D721Med (cell line): ENCODE results near the gene GUCY2D.

Experiments used
- DNase-seq: peaks from one replicate; pipeline ENCODE4 v3.0.0; 2011; ENCODE audit warnings: low spot score; ENCODE audit not compliant: insufficient read length
- FAIRE-seq: peaks from 2 replicates; lab custom pipeline; 2011; peaks lifted over from hg19 to GRCh38; lab: Jason Lieb, UNC
- TF ChIP-seq, protein P1 (sequence below): IDR thresholded peaks from 2 replicates; pipeline ENCODE4 v1.5.1; 2012; ENCODE audit warnings: mild to moderate bottlenecking, control low read depth; ENCODE audit not compliant: insufficient read depth; ENCODE audit errors: missing control alignments

Gene GUCY2D

DNA sequence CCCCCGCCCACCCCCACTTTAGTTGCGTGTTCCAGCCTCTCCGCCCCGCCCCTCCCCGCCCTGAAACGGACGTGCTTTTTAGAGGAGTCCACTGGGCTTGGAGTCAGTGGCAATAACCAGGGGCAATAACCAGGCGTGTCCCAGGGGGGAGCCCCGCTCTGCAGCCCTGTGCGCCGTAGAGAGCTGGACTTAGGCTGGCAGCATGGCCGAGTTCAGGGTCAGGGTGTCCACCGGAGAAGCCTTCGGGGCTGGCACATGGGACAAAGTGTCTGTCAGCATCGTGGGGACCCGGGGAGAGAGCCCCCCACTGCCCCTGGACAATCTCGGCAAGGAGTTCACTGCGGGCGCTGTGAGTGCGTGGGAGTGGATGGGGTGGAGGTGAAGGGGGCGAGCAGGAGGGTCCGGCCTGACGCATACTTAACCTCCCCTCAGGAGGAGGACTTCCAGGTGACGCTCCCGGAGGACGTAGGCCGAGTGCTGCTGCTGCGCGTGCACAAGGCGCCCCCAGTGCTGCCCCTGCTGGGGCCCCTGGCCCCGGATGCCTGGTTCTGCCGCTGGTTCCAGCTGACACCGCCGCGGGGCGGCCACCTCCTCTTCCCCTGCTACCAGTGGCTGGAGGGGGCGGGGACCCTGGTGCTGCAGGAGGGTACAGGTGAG, 36.7 kb downstream of the GUCY2D start, which contains the start of gene ALOX15B:
Gene ALOX15B, plus strand, starts transcription at position 106 of the 657 bp plus-strand sequence. Its CDS starts 97 bp downstream, at position 203.
- FAIRE-seq (no peak), DNase-seq (no peak)
- TF ChIP-seq, protein P1, sequence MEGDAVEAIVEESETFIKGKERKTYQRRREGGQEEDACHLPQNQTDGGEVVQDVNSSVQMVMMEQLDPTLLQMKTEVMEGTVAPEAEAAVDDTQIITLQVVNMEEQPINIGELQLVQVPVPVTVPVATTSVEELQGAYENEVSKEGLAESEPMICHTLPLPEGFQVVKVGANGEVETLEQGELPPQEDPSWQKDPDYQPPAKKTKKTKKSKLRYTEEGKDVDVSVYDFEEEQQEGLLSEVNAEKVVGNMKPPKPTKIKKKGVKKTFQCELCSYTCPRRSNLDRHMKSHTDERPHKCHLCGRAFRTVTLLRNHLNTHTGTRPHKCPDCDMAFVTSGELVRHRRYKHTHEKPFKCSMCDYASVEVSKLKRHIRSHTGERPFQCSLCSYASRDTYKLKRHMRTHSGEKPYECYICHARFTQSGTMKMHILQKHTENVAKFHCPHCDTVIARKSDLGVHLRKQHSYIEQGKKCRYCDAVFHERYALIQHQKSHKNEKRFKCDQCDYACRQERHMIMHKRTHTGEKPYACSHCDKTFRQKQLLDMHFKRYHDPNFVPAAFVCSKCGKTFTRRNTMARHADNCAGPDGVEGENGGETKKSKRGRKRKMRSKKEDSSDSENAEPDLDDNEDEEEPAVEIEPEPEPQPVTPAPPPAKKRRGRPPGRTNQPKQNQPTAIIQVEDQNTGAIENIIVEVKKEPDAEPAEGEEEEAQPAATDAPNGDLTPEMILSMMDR: no peak

DNA sequence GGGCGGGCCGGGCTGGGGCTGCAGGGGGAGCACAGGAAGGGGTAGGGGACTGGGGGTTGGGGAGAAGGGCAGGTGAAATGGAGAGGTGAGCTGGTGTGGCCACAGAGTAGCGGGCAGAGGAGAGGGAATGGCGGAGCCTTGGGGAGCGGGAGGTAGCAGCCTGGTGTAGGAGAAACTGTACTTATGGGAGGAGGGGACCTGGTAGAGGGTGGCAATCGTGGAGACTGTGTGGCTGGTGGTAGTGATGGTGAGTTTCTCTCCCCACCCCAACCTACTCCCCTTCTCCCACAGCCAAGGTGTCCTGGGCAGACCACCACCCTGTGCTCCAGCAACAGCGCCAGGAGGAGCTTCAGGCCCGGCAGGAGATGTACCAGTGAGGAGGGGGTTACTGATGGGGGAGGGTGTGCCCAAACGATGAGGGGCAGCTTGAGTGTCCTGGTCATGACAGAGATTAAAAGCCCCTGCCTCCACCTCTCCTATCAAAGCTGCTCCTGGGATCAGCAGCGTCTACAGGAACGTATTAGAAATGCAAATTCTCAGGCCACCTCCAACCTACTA, 37.3 kb downstream of the GUCY2D start:
- DNase-seq: no peak
- no peak for FAIRE-seq
- TF ChIP-seq, protein P1: no peak

DNA sequence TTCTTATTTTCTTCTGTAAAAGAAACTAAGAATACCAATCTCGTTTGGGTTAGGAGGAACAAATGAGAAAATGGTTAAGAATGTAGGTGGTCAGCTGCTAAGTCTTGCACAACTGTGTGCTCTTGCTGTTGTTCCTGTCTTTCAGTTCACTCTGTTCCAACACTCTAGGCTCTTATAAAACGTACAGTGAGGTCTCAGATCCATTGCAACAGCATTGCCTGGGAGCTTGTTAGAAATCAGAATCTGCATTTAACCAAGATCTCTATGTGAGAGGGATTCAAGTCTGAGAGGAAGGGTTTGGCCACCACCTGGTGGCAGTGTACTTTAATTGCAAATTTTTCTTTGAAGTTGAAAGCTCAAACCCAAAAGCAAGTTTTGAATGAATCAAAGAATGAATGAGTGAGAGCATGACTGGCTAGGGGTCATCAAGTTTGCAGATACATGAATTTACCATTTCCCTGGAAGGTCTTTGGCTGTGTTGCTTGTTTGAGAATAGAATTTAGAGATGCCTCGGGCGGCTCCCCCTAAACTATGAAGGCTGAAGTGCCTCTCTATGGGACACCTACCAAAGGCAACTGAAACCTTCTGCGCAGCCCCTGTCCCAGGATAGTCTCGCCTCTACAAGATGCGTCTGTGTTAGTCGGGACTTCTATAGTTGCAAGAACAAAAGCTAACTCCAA, 39.0 kb downstream of the GUCY2D start:
- TF ChIP-seq, protein P1: peak; percentile 53
- peak; percentile 58 for DNase-seq
- FAIRE-seq: peak; percentile 70

DNA sequence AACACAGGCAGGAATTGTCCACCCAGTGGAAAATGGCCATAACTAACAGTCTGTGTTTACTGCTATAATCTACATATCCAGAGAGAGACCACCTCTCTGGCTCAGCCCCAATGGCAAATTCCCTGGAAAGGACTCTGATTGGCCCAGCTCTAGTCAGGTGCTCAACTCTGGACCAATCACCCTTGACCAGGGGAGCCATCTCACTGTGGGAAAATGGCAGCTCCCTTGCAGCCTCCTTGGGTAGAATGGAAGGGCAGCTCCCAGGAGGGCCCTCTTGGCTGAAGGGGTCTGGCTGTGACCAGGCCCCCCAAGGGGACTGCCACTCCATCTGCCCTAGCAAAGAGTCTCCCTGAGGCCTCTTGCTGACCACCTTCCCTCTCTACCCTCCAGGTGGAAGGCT, 39.6 kb downstream of the GUCY2D start:
- TF ChIP-seq, protein P1: no peak
- no peak for DNase-seq
- FAIRE-seq: no peak

DNA sequence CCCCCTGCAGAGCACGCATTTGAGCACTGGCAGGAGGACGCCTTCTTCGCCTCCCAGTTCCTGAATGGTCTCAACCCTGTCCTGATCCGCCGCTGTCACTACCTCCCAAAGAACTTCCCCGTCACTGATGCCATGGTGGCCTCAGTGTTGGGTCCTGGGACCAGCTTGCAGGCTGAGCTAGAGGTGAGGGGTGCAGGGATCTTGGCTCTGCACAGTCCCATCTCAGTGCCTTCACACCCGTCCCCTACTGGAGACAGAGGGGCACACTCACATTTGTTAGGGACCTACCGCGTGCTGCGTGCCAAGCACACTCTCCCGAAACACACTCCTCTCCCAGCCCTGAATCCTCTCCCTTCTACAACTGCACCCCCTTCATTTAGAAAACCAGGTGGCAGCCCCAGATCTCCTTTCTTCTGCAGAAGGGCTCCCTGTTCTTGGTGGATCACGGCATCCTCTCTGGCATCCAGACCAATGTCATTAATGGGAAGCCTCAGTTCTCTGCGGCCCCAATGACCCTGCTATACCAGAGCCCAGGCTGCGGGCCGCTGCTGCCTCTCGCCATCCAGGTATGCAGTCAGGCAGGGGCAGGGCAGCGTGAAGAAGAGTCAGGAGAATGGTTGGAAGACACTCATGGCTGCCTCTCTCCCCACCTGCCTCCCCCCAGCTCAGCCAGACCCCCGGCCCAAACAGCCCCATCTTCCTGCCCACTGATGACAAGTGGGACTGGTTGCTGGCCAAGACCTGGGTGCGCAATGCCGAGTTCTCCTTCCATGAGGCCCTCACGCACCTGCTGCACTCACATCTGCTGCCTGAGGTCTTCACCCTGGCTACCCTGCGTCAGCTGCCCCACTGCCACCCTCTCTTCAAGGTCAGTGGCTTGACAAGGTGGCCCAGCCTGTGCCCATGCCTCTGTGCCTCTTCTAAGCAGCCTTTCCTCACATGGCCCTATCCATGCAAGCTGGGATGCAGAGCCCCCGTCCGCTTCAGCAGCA, 42.7 kb downstream of the GUCY2D start:
- TF ChIP-seq, protein P1: no peak
- FAIRE-seq (no peak), DNase-seq (no peak)

DNA sequence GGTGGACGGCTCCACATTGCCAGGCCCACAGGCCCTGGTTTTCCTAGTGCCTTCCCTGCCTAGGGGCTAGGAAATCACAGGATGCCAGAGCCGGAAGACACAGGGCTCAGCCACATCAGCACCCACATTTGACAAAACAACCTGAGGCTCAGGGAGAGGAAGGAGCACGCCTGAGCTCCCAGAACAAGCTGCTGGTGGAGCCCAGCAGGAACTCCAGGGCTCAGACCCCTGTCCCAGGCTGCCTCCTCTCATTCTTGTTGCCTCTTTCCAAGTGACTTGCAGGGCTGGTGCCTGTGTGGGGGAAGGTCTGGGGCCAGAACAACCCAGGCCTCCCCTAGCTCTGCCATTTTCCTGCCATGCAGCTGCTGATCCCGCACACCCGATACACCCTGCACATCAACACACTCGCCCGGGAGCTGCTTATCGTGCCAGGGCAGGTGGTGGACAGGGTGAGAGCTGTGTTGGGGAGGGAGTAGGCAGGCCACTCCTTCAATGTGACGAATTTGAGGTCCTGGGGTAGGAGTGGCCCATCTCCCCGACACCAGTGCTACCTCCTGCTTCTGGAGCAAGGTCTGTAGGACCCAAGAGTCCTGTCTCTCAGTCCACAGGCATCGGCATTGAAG, 44.0 kb downstream of the GUCY2D start:
- DNase-seq (no peak), FAIRE-seq (no peak)
- TF ChIP-seq, protein P1: no peak
